Measurements from ENCODE around the gene RAB31.

Gene RAB31

GRCh38 chr18:9824952-9825371 lies 116.9 kb downstream of the RAB31 start:
- DNase-seq: no peak

- DNase-seq: no peak
Observed at GRCh38 chr18:9825571-9826073, 117.5 kb downstream of the RAB31 start.

- DNase-seq: no peak
Observed at GRCh38 chr18:9826685-9827084, 118.6 kb downstream of the RAB31 start.

- no peak for DNase-seq
Observed at GRCh38 chr18:9827211-9827792, 119.2 kb downstream of the RAB31 start.

- no peak for DNase-seq
Observed at GRCh38 chr18:9827793-9828505, 119.8 kb downstream of the RAB31 start.

- no peak for DNase-seq
Observed at GRCh38 chr18:9828506-9829396, 120.7 kb downstream of the RAB31 start.

- DNase-seq: no peak
Observed at GRCh38 chr18:9829397-9829712, 121.3 kb downstream of the RAB31 start.

- DNase-seq: no peak
Observed at GRCh38 chr18:9831036-9831722, 123.1 kb downstream of the RAB31 start.

GRCh38 chr18:9831723-9832199 lies 123.7 kb downstream of the RAB31 start:
- no peak for DNase-seq

GRCh38 chr18:9832871-9833270 lies 124.8 kb downstream of the RAB31 start:
- no peak for DNase-seq

GRCh38 chr18:9834551-9834950 lies 126.5 kb downstream of the RAB31 start:
- DNase-seq: no peak

- no peak for DNase-seq
Observed at GRCh38 chr18:9835113-9835755, 127.1 kb downstream of the RAB31 start.

- no peak for DNase-seq
Observed at GRCh38 chr18:9835825-9836224, 127.7 kb downstream of the RAB31 start.

- no peak for DNase-seq
Observed at GRCh38 chr18:9838144-9838877, 130.2 kb downstream of the RAB31 start.

GRCh38 chr18:9839211-9839610 lies 131.1 kb downstream of the RAB31 start:
- no peak for DNase-seq

- DNase-seq: no peak
Observed at GRCh38 chr18:9839853-9840252, 131.8 kb downstream of the RAB31 start.

- no peak for DNase-seq
Observed at GRCh38 chr18:9841752-9842151, 133.7 kb downstream of the RAB31 start.

GRCh38 chr18:9842448-9842847 lies 134.3 kb downstream of the RAB31 start:
- DNase-seq: no peak

GRCh38 chr18:9845256-9845655 lies 137.2 kb downstream of the RAB31 start:
- DNase-seq: no peak

GRCh38 chr18:9846162-9846925 lies 138.2 kb downstream of the RAB31 start:
- no peak for DNase-seq

Data from stimulated activated CD4-positive, alpha-beta T cell treated with anti-CD3 and anti-CD28 coated beads, Interleukin-4, amount 100 ng/mL, for 1 hour (primary cell).